ENCODE data around the gene TBCC.

Gene TBCC

GRCh38 chr6:42784717-42785498 is 39.0 kb upstream of the TBCC start:
- TF ChIP-seq ZFP30 (CRISPR knock-in tag; IDR thresholded peaks at IDR 0.05): no peak
- no peak for TF ChIP-seq SNAI2 (CRISPR knock-in tag; IDR thresholded peaks at IDR 0.05)
- TF ChIP-seq ZNF8 (CRISPR knock-in tag; IDR thresholded peaks at IDR 0.05): no peak
- no peak for TF ChIP-seq GLIS3 (CRISPR knock-in tag; IDR thresholded peaks at IDR 0.05)
- no peak for TF ChIP-seq BACH2 (CRISPR knock-in tag; IDR thresholded peaks at IDR 0.05; ENCODE audit: borderline replicate concordance)
- no peak for TF ChIP-seq POU6F1 (CRISPR knock-in tag; IDR thresholded peaks at IDR 0.05; ENCODE audit: borderline replicate concordance, low read depth)
- no peak for ATAC-seq

GRCh38 chr6:42783876-42784642 is 38.2 kb upstream of the TBCC start:
- no peak for ATAC-seq
- TF ChIP-seq PATZ1 (CRISPR knock-in tag; IDR thresholded peaks at IDR 0.05; ENCODE audit: borderline replicate concordance) (no peak), CREB5 (CRISPR knock-in tag; IDR thresholded peaks at IDR 0.05; ENCODE audit: low read depth) (0 out of 2 replicates have a peak, but pooled peaks have one; percentile 27), ESRRG (CRISPR knock-in tag; IDR thresholded peaks at IDR 0.05) (no peak), SNAI2 (CRISPR knock-in tag; IDR thresholded peaks at IDR 0.05) (no peak), POU6F1 (CRISPR knock-in tag; IDR thresholded peaks at IDR 0.05; ENCODE audit: borderline replicate concordance, low read depth) (no peak), TOX (CRISPR knock-in tag; IDR thresholded peaks at IDR 0.05; ENCODE audit: borderline replicate concordance) (no peak), GLIS3 (CRISPR knock-in tag; IDR thresholded peaks at IDR 0.05) (no peak)

- peak; percentile 65 for ATAC-seq
- TF ChIP-seq RARB (CRISPR knock-in tag; IDR thresholded peaks at IDR 0.05) (no peak), ZC3H10 (CRISPR knock-in tag; IDR thresholded peaks at IDR 0.05) (no peak), OSR1 (CRISPR knock-in tag; IDR thresholded peaks at IDR 0.05) (no peak), TOX (CRISPR knock-in tag; IDR thresholded peaks at IDR 0.05; ENCODE audit: borderline replicate concordance) (no peak), SNAI2 (CRISPR knock-in tag; IDR thresholded peaks at IDR 0.05) (no peak), ZNF565 (CRISPR knock-in tag; conservative IDR thresholded peaks at IDR 0.05; ENCODE audit: low read depth) (no peak), GLIS3 (CRISPR knock-in tag; IDR thresholded peaks at IDR 0.05) (peak; percentile 14; the same call in 1 of the 2 replicates), ZFP3 (CRISPR knock-in tag; IDR thresholded peaks at IDR 0.05) (0 out of 2 replicates have a peak, but pooled peaks have one; percentile 17), ARNTL (CRISPR knock-in tag; IDR thresholded peaks at IDR 0.05; ENCODE audit: borderline replicate concordance, low read depth) (no peak), PATZ1 (CRISPR knock-in tag; IDR thresholded peaks at IDR 0.05; ENCODE audit: borderline replicate concordance) (peak; percentile 22; the same call in 1 of the 2 replicates), ZNF8 (CRISPR knock-in tag; IDR thresholded peaks at IDR 0.05) (no peak), ZFP30 (CRISPR knock-in tag; IDR thresholded peaks at IDR 0.05) (no peak), CSDC2 (CRISPR knock-in tag; IDR thresholded peaks at IDR 0.05) (peak; percentile 10; the same call in 1 of the 2 replicates), ESRRG (CRISPR knock-in tag; IDR thresholded peaks at IDR 0.05) (no peak), ISL1 (CRISPR knock-in tag; IDR thresholded peaks at IDR 0.05) (no peak), BACH2 (CRISPR knock-in tag; IDR thresholded peaks at IDR 0.05; ENCODE audit: borderline replicate concordance) (no peak), PPARA (CRISPR knock-in tag; IDR thresholded peaks at IDR 0.05; ENCODE audit: borderline replicate concordance) (no peak), ZNF70 (CRISPR knock-in tag; IDR thresholded peaks at IDR 0.05) (no peak), CSRNP3 (CRISPR knock-in tag; IDR thresholded peaks at IDR 0.05) (no peak)
Measured at GRCh38 chr6:42783177-42783875, 37.4 kb upstream of the TBCC start.
